PFSK-1 (cell line): ENCODE measurements around the gene NFAM1.

ENCODE experiments used
- FOXP2 ChIP-seq: optimal IDR thresholded peaks from 2 replicates; pipeline ENCODE3; 2011; ENCODE audit warnings: borderline replicate concordance, control low read depth, inconsistent platforms; ENCODE audit not compliant: insufficient read depth; ENCODE audit errors: extremely low read length, extremely low read depth
- POLR2AphosphoS5 ChIP-seq: IDR thresholded peaks from 2 replicates; pipeline ENCODE4 v1.6.1; 2012; ENCODE audit warnings: low read depth, mild to moderate bottlenecking, control low read depth, low read length, moderate library complexity
- REST ChIP-seq, 2 experiments: IDR thresholded peaks; 2 replicates each; pipeline versions ENCODE4 v1.6.1 to v1.8.0; 2011 to 2012; ENCODE audit warnings: low read depth in 2 of 2, low read length in 2 of 2, control low read depth in 1 of 2, inconsistent platforms in 1 of 2, mild to moderate bottlenecking in 1 of 2, moderate library complexity in 1 of 2; ENCODE audit not compliant: insufficient read depth in 1 of 2
- SIN3A ChIP-seq: IDR thresholded peaks from 2 replicates; pipeline ENCODE4 v1.6.1; 2012; ENCODE audit warnings: mild to moderate bottlenecking, low read length, moderate library complexity, borderline replicate concordance; ENCODE audit not compliant: insufficient read depth
- TAF1 ChIP-seq: IDR thresholded peaks from 2 replicates; pipeline ENCODE4 v1.6.1; 2012; ENCODE audit warnings: low read length, control low read depth, borderline replicate concordance; ENCODE audit not compliant: insufficient read depth

Gene NFAM1

GRCh38 chr22:42450862-42451261 is 18.7 kb upstream of the NFAM1 start:
- TF ChIP-seq SIN3A: no peak
- TF ChIP-seq POLR2AphosphoS5: no peak
- TF ChIP-seq TAF1: no peak
- no peak for TF ChIP-seq FOXP2
- no peak for TF ChIP-seq REST (IDR thresholded peaks at IDR 0.05; ENCODE audit: insufficient read depth in 1 of 2, low read depth in 2 of 2, low read length in 2 of 2)

- TF ChIP-seq TAF1: no peak
- TF ChIP-seq SIN3A: no peak
Measured at GRCh38 chr22:42446151-42446550, 13.9 kb upstream of the NFAM1 start.

DNA sequence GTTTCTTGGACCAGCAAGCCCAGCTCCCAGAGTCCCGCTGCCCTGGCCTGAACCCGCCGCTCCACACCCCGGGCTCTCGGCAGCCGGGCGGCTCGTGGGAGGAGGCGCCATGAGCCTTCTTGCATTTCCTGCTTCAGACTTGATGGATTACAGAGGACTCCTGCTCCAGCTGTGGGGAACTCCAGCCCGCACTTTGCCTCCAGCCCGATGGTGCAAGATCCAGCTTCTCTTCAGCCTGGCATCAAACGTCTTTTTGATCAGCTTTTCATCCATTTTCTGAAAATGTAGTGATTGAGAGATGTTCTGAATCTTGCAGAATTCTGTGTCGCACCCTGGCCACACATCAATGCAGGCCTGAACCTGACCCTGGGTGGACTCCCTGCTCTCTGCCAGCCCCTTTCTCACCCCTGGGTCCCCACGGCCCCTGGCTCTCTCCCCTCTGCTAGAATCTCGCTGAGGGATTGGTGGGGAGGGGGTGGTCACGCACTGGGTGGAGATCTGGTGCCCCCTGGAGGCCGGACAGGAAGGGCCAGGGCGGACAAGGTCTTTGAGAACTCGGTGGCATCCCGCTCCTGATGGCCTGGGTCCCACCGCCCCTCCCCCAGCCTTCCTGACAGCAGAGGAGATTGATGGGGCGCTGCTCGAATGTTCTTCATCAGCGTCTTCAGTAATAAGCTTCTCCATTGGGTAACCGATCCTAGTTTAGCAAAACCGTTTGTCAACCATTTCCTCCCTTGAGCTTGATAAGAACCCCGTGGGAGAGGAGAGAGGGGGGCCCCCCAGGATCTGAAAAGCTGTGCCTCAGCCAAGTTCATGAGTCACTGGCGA is 12.1 kb upstream of the NFAM1 start:
- TF ChIP-seq REST (IDR thresholded peaks at IDR 0.05; ENCODE audit: insufficient read depth in 1 of 2, low read depth in 2 of 2, low read length in 2 of 2): no peak
- TF ChIP-seq FOXP2: peak; percentile 48

GRCh38 chr22:42443240-42444076 is 11.3 kb upstream of the NFAM1 start:
- no peak for TF ChIP-seq REST (IDR thresholded peaks at IDR 0.05; ENCODE audit: insufficient read depth in 1 of 2, low read depth in 2 of 2, low read length in 2 of 2)
- TF ChIP-seq POLR2AphosphoS5: no peak
- TF ChIP-seq SIN3A: no peak
- TF ChIP-seq TAF1: no peak
- no peak for TF ChIP-seq FOXP2

DNA sequence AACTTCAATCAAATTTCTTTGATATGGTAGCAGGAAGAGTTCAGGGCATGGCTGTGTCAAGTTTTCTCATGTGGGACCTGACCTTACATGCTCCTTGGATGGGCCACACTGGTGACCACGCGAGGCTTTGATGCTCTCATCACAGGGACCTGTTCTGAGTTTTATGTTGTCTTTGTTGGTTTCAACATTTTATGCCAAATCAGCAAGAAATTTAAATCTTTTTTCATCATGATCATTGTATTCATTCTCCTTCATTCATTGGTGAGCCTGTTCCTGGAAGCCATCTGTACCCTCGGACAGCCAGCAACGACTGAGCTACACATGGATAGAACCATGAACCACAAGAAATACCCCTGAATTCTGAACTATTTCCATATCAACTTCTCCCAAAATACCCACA is 10.5 kb upstream of the NFAM1 start:
- TF ChIP-seq FOXP2 (no peak), REST (IDR thresholded peaks at IDR 0.05; ENCODE audit: insufficient read depth in 1 of 2, low read depth in 2 of 2, low read length in 2 of 2) (no peak), TAF1 (no peak), SIN3A (no peak), POLR2AphosphoS5 (no peak)
